Measurements from ENCODE around the gene METAP1. TPM values are rescaled to one million over a fixed set of nuclear protein-coding genes. Genes with fewer than 3 reads are reported as not detected.

METAP1 gene
- total RNA-seq, 1 experiment from 2014 or later: 63.5 TPM

- Histone ChIP-seq H4K5ac (ENCODE audit: insufficient read length, low read depth, low read length) (no peak overlapping the region), H2BK5ac (ENCODE audit: insufficient read length, low read length) (no peak overlapping the region), H3K9me3 (ENCODE audit: control insufficient read depth, low read depth, low read length) (no peaks in the 10 kb centered on the region), H3K14ac (ENCODE audit: insufficient read depth, low read length) (no peak overlapping the region), H2AK5ac (ENCODE audit: insufficient read length, low read length) (no peak overlapping the region), H2BK120ac (ENCODE audit: low read depth, low read length, poor library complexity, severe bottlenecking) (no peak overlapping the region), H4K8ac (replicated peaks; ENCODE audit: insufficient read length, low read depth, low read length) (no peak overlapping the region), H3K79me1 (ENCODE audit: insufficient read depth, low read depth, low read length, poor library complexity, severe bottlenecking) (peaks cover 3% of the 10 kb centered on the region), H3K4me2 (ENCODE audit: insufficient read depth, insufficient read length, low read length) (no peak overlapping the region), H2BK15ac (ENCODE audit: low read depth, low read length) (no peak overlapping the region), H4K20me1 (ENCODE audit: control insufficient read depth, insufficient read depth, insufficient read length) (no peaks in the 10 kb centered on the region), H3K9ac (ENCODE audit: extremely low read depth, insufficient read length, low read length) (no peak overlapping the region), H3K23ac (ENCODE audit: insufficient read length, low read depth, low read length) (no peak overlapping the region), H2BK12ac (ENCODE audit: insufficient read length, low read depth, low read length) (no peak overlapping the region), H3K27ac (ENCODE audit: insufficient read length, low read depth, low read length) (no peak overlapping the region), H3T11ph (ENCODE audit: low read length) (no peak overlapping the region), H3K23me2 (ENCODE audit: insufficient read length, low read depth, low read length, poor library complexity, severe bottlenecking) (no peaks in the 10 kb centered on the region), H3K18ac (ENCODE audit: insufficient read length, low read depth, low read length) (no peak overlapping the region), H3K27me3 (ENCODE audit: insufficient read depth, low read length) (no peaks in the 10 kb centered on the region), H3K79me2 (ENCODE audit: insufficient read depth, low read length) (peaks cover 1% of the 10 kb centered on the region; the same call in 1 of the 2 replicates), H3K56ac (ENCODE audit: insufficient read length, low read depth, low read length) (no peak overlapping the region), H2BK20ac (ENCODE audit: low read depth, low read length, poor library complexity, severe bottlenecking) (no peak overlapping the region), H3K4me1 (ENCODE audit: insufficient read depth, low read length) (no peaks in the 10 kb centered on the region), H3K4ac (ENCODE audit: low read depth, low read length) (no peak overlapping the region), H2AFZ (ENCODE audit: low read length) (no peak overlapping the region), H4K91ac (ENCODE audit: insufficient read length, low read depth, low read length) (no peak overlapping the region)
- no peak overlapping the region; a peak in 2 of 7 replicates for H3K27ac Mint-ChIP-seq
- H3K4me1 Mint-ChIP-seq: no peaks in the 10 kb centered on the region
- WGBS (ENCODE audit: extremely low coverage, insufficient read length, low lambda C conversion rate): no CpG with 5 or more reads among the region's 5 CpGs
- H3K9me3 Mint-ChIP-seq: no peaks in the 10 kb centered on the region
- TF ChIP-seq, protein P1, sequence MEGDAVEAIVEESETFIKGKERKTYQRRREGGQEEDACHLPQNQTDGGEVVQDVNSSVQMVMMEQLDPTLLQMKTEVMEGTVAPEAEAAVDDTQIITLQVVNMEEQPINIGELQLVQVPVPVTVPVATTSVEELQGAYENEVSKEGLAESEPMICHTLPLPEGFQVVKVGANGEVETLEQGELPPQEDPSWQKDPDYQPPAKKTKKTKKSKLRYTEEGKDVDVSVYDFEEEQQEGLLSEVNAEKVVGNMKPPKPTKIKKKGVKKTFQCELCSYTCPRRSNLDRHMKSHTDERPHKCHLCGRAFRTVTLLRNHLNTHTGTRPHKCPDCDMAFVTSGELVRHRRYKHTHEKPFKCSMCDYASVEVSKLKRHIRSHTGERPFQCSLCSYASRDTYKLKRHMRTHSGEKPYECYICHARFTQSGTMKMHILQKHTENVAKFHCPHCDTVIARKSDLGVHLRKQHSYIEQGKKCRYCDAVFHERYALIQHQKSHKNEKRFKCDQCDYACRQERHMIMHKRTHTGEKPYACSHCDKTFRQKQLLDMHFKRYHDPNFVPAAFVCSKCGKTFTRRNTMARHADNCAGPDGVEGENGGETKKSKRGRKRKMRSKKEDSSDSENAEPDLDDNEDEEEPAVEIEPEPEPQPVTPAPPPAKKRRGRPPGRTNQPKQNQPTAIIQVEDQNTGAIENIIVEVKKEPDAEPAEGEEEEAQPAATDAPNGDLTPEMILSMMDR (conservative IDR thresholded peaks at IDR 0.05): no peak
- no peak overlapping the region for H3K4me3 Mint-ChIP-seq
- H3K27me3 Mint-ChIP-seq (ENCODE audit: low read depth): no peaks in the 10 kb centered on the region
- peaks cover 52 to 89% (median 88%) of the 10 kb centered on the region in 3 experiments; a peak in 6 of 7 replicates for H3K36me3 Mint-ChIP-seq (ENCODE audit: insufficient read depth in 1 of 3, low read depth in 3 of 3)
- no peak for DNase-seq
Measured at GRCh38 chr4:99078336-99078735, 82.8 kb downstream of the METAP1 start.
